NT2/D1 (cell line): ENCODE measurements around the gene UBR4.
A peak's percentile ranks its signal among the peaks of the same experiment; 100 is the strongest.

Experiments used
- DNase-seq: peaks from one replicate; pipeline ENCODE4 v3.0.0-alpha.2; 2011; ENCODE audit warnings: low read depth, low spot score
- H3K27me3 ChIP-seq: 2 replicates; pipeline ENCODE4 v1.6.0; 2011; ENCODE audit warnings: mild to moderate bottlenecking; ENCODE audit not compliant: insufficient read length, insufficient read depth
- H3K36me3 ChIP-seq: 2 replicates; pipeline ENCODE4 v1.6.1; 2011; ENCODE audit warnings: mild to moderate bottlenecking, low read length, mixed read lengths; ENCODE audit not compliant: insufficient read depth, insufficient read length
- H3K4me1 ChIP-seq: 2 replicates; pipeline ENCODE4 v1.5.1; 2011; ENCODE audit not compliant: insufficient read depth, insufficient read length
- H3K4me3 ChIP-seq: 2 replicates; pipeline ENCODE4 v1.5.1; 2011; ENCODE audit warnings: low read depth; ENCODE audit not compliant: insufficient read length
- H3K9ac ChIP-seq: 2 replicates; pipeline ENCODE4 v1.6.0; 2011; ENCODE audit warnings: low read depth; ENCODE audit not compliant: insufficient read length
- H3K9me3 ChIP-seq: 2 replicates; pipeline ENCODE4 v1.5.1; 2011; ENCODE audit warnings: mild to moderate bottlenecking, low read length; ENCODE audit not compliant: insufficient read depth
- SUZ12 ChIP-seq: IDR thresholded peaks from 2 replicates; pipeline ENCODE4 v1.6.1; 2011; ENCODE audit not compliant: insufficient read length, insufficient read depth; ENCODE audit errors: extremely low read depth
- YY1 ChIP-seq: IDR thresholded peaks from 2 replicates; pipeline ENCODE4 v1.6.1; 2011; ENCODE audit not compliant: insufficient read length, insufficient read depth
- ZNF274 ChIP-seq: IDR thresholded peaks from 2 replicates; pipeline ENCODE4 v1.6.1; 2011; ENCODE audit warnings: mild to moderate bottlenecking, low read depth, low read length

Gene UBR4

GRCh38 chr1:19121192-19121591 is 88.9 kb downstream of the UBR4 start:
- Histone ChIP-seq H3K9me3 (no peaks in the 10 kb centered on the region), H3K4me1 (peaks cover under 1% of the 10 kb centered on the region), H3K9ac (no peak overlapping the region), H3K27me3 (no peaks in the 10 kb centered on the region), H3K4me3 (no peak overlapping the region), H3K36me3 (peaks cover 99% of the 10 kb centered on the region)
- TF ChIP-seq YY1 (no peak), ZNF274 (no peak)
- no peak for DNase-seq

GRCh38 chr1:19120070-19120469 is 90.0 kb downstream of the UBR4 start:
- H3K4me3 ChIP-seq, result no peak overlapping the region
- no peak overlapping the region for H3K9ac ChIP-seq
- DNase-seq, result no peak
- no peaks in the 10 kb centered on the region for H3K4me1 ChIP-seq
- no peaks in the 10 kb centered on the region for H3K9me3 ChIP-seq
- H3K27me3 ChIP-seq, result no peaks in the 10 kb centered on the region
- H3K36me3 ChIP-seq, result peaks cover 99% of the 10 kb centered on the region
- TF ChIP-seq YY1, result no peak
- no peak for TF ChIP-seq SUZ12
- TF ChIP-seq ZNF274, result no peak

- no peak for DNase-seq
- no peaks in the 10 kb centered on the region for H3K27me3 ChIP-seq
- peaks cover 99% of the 10 kb centered on the region for H3K36me3 ChIP-seq
- no peak overlapping the region for H3K4me3 ChIP-seq
- H3K4me1 ChIP-seq, result no peaks in the 10 kb centered on the region
- no peaks in the 10 kb centered on the region for H3K9me3 ChIP-seq
- H3K9ac ChIP-seq, result no peak overlapping the region
- TF ChIP-seq YY1 (no peak), SUZ12 (no peak), ZNF274 (no peak)
These were observed 94.8 kb downstream of the UBR4 start for GRCh38 chr1:19115082-19115808.

GRCh38 chr1:19113697-19114092 is 96.4 kb downstream of the UBR4 start:
- DNase-seq, result peak; percentile 33
- H3K4me1 ChIP-seq, result no peaks in the 10 kb centered on the region
- TF ChIP-seq YY1 (no peak), ZNF274 (no peak), SUZ12 (no peak)
- no peaks in the 10 kb centered on the region for H3K27me3 ChIP-seq
- H3K36me3 ChIP-seq, result peaks cover 98% of the 10 kb centered on the region
- no peaks in the 10 kb centered on the region for H3K9me3 ChIP-seq
- H3K9ac ChIP-seq, result no peak overlapping the region
- H3K4me3 ChIP-seq, result no peak overlapping the region

GRCh38 chr1:19112891-19113696 is 97.0 kb downstream of the UBR4 start:
- Histone ChIP-seq H3K4me1 (no peaks in the 10 kb centered on the region), H3K36me3 (peaks cover 98% of the 10 kb centered on the region)

GRCh38 chr1:19110257-19110927 is 99.7 kb downstream of the UBR4 start:
- Histone ChIP-seq H3K9ac (no peak overlapping the region), H3K4me1 (no peaks in the 10 kb centered on the region), H3K36me3 (peaks cover 99% of the 10 kb centered on the region), H3K27me3 (no peaks in the 10 kb centered on the region), H3K9me3 (no peaks in the 10 kb centered on the region), H3K4me3 (no peak overlapping the region)
- TF ChIP-seq YY1 (no peak), ZNF274 (no peak), SUZ12 (no peak)
- no peak for DNase-seq

More at GRCh38 chr1:19112891-19113696, 97.0 kb downstream of the UBR4 start:
- no peaks in the 10 kb centered on the region for H3K27me3 ChIP-seq
- no peak for TF ChIP-seq ZNF274
- no peak for TF ChIP-seq SUZ12
- TF ChIP-seq YY1, result no peak
- no peak overlapping the region for H3K4me3 ChIP-seq
- H3K9ac ChIP-seq, result no peak overlapping the region
- no peaks in the 10 kb centered on the region for H3K9me3 ChIP-seq
- DNase-seq, result no peak

- Histone ChIP-seq H3K4me3 (no peak overlapping the region), H3K9me3 (no peaks in the 10 kb centered on the region), H3K36me3 (peaks cover 98% of the 10 kb centered on the region), H3K9ac (no peak overlapping the region), H3K27me3 (no peaks in the 10 kb centered on the region), H3K4me1 (no peaks in the 10 kb centered on the region)
- no peak for TF ChIP-seq YY1
- no peak for TF ChIP-seq ZNF274
- TF ChIP-seq SUZ12, result no peak
- no peak for DNase-seq
These were observed 100.5 kb downstream of the UBR4 start for GRCh38 chr1:19109545-19109944.
